ENCODE data around the gene TNK1.

- TF ChIP-seq ZBTB8A (tag by site-specific recombination; IDR thresholded peaks at IDR 0.05) (no peak), CTCF (tag by site-specific recombination; IDR thresholded peaks at IDR 0.05) (no peak), KLF9 (tag by site-specific recombination; IDR thresholded peaks at IDR 0.05; ENCODE audit: low read depth) (no peak), ZBTB48 (tag by site-specific recombination; IDR thresholded peaks at IDR 0.05) (no peak)
These were observed 3.0 kb downstream of the TNK1 start for GRCh38 chr17:7383742-7384488.

All from HEK293 (cell line).